GM23338 (cell line): ENCODE data around the gene GALNT9.

Experiments
- CREB1 ChIP-seq: fragments of 250-450 bp; sonication (Bioruptor Pico); IDR thresholded peaks from 2 replicates; pipeline ENCODE4 v1.5.0; 2020; ENCODE audit warnings: low read depth, mild to moderate bottlenecking, moderate library complexity
- CTCF ChIP-seq, 2 experiments: fragments of 200-600 bp in 1 of 2; sonication (generic) in 1 of 2; conservative IDR thresholded peaks; 2 replicates each; pipeline versions ENCODE4 v1.5.1 to v1.6.1; 2016 to 2017; ENCODE audit warnings: antibody characterized with exemption in 2 of 2, low read depth in 2 of 2, mild to moderate bottlenecking in 2 of 2, moderate library complexity in 1 of 2
- ETS1 ChIP-seq: IDR thresholded peaks from 2 replicates; pipeline ENCODE4 v1.6.1; 2016; ENCODE audit warnings: antibody characterized with exemption
- EZH2 ChIP-seq: fragments of 200-600 bp; sonication (generic); IDR thresholded peaks from one replicate; pipeline ENCODE4 v1.8.0; 2017; ENCODE audit warnings: antibody characterized with exemption, mild to moderate bottlenecking, low read depth; ENCODE audit not compliant: unreplicated experiment
- EZH2phosphoT487 ChIP-seq: fragments of 200-600 bp; sonication (generic); IDR thresholded peaks from one replicate; pipeline ENCODE4 v1.8.1; 2018; ENCODE audit warnings: antibody characterized with exemption; ENCODE audit not compliant: unreplicated experiment
- JUNB ChIP-seq: IDR thresholded peaks from one replicate; pipeline ENCODE4 v1.6.1; 2016; ENCODE audit warnings: antibody characterized with exemption; ENCODE audit not compliant: unreplicated experiment
- NANOG ChIP-seq: IDR thresholded peaks from 2 replicates; pipeline ENCODE4 v1.6.1; 2016; ENCODE audit warnings: antibody characterized with exemption, borderline replicate concordance
- POLR2AphosphoS5 ChIP-seq: IDR thresholded peaks from 2 replicates; pipeline ENCODE4 v1.6.1; 2016; ENCODE audit warnings: antibody characterized with exemption, low read depth
- REST ChIP-seq: IDR thresholded peaks from one replicate; pipeline ENCODE4 v1.6.1; 2018; ENCODE audit warnings: antibody characterized with exemption; ENCODE audit not compliant: unreplicated experiment
- ZNF331 ChIP-seq: fragments of 250-450 bp; sonication (Bioruptor Pico); IDR thresholded peaks from 2 replicates; pipeline ENCODE4 v1.5.0; 2020; ENCODE audit warnings: low read depth, mild to moderate bottlenecking, moderate library complexity
- ZNF462 ChIP-seq: fragments of 250-450 bp; sonication (Bioruptor Pico); IDR thresholded peaks from 2 replicates; pipeline ENCODE4 v1.5.0; 2020; ENCODE audit warnings: mild to moderate bottlenecking, moderate library complexity

GRCh38 chr12:132279184-132279889 lies 50.1 kb downstream of the GALNT9 start:
- TF ChIP-seq CTCF (conservative IDR thresholded peaks at IDR 0.05; ENCODE audit: low read depth in 2 of 2), result no peak
- no peak for TF ChIP-seq EZH2
- TF ChIP-seq POLR2AphosphoS5, result no peak
- no peak for TF ChIP-seq REST
- no peak for TF ChIP-seq CREB1
- no peak for TF ChIP-seq EZH2phosphoT487
- TF ChIP-seq JUNB, result no peak
- TF ChIP-seq NANOG, result no peak
- no peak for TF ChIP-seq ETS1
- no peak for TF ChIP-seq ZNF331
- TF ChIP-seq ZNF462 (CRISPR knock-in tag), result no peak
